Sigmoid colon (tissue), 4 donors: ENCODE results near the gene CEP95.

ENCODE experiments used
- EP300 ChIP-seq, 4 donors: sonication (generic); formaldehyde crosslinking; IDR thresholded peaks; one replicate each; pipeline ENCODE4 v1.6.1; 2017; ENCODE audit warnings: antibody characterized with exemption in 4 of 4
- POLR2A ChIP-seq, 2 donors: fragments of 450-650 bp; IDR thresholded peaks; one replicate each; pipeline ENCODE4 v1.6.1; 2016; ENCODE audit warnings: antibody characterized with exemption in 2 of 2, mild to moderate bottlenecking in 2 of 2, moderate library complexity in 2 of 2
- POLR2AphosphoS5 ChIP-seq, 4 donors: sonication (generic); formaldehyde crosslinking; IDR thresholded peaks; one replicate each; pipeline ENCODE4 v1.6.1; 2017; ENCODE audit warnings: antibody characterized with exemption in 4 of 4
- TF ChIP-seq, protein P1 (sequence below), 4 experiments: fragments of 450-650 bp in 3 of 4; fragments of 200-600 bp in 1 of 4; IDR thresholded peaks; one replicate each; pipeline ENCODE4 v1.5.1; 2016 to 2019; ENCODE audit warnings: antibody characterized with exemption in 4 of 4, mild to moderate bottlenecking in 3 of 4, moderate library complexity in 2 of 4

GRCh38 chr17:64572682-64573154, 65.9 kb downstream of the CEP95 start:
- TF ChIP-seq, protein P1, sequence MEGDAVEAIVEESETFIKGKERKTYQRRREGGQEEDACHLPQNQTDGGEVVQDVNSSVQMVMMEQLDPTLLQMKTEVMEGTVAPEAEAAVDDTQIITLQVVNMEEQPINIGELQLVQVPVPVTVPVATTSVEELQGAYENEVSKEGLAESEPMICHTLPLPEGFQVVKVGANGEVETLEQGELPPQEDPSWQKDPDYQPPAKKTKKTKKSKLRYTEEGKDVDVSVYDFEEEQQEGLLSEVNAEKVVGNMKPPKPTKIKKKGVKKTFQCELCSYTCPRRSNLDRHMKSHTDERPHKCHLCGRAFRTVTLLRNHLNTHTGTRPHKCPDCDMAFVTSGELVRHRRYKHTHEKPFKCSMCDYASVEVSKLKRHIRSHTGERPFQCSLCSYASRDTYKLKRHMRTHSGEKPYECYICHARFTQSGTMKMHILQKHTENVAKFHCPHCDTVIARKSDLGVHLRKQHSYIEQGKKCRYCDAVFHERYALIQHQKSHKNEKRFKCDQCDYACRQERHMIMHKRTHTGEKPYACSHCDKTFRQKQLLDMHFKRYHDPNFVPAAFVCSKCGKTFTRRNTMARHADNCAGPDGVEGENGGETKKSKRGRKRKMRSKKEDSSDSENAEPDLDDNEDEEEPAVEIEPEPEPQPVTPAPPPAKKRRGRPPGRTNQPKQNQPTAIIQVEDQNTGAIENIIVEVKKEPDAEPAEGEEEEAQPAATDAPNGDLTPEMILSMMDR (IDR thresholded peaks at IDR 0.05): no peak
- TF ChIP-seq POLR2A (IDR thresholded peaks at IDR 0.05): no peak
- TF ChIP-seq EP300 (IDR thresholded peaks at IDR 0.05): no peak
- no peak for TF ChIP-seq POLR2AphosphoS5 (IDR thresholded peaks at IDR 0.05)
